Stimulated activated CD4-positive, alpha-beta T cell treated with anti-CD3 and anti-CD28 coated beads, Interleukin-4, amount 100 ng/mL, for 4 hours (primary cell): ENCODE results near the gene DDIT3.

Source experiments
- DNase-seq, 2 experiments: peaks; one replicate each; pipeline ENCODE4 v3.0.0-alpha.2; 2020

The DDIT3 gene

GRCh38 chr12:57546438-57547287 lies 26.3 kb upstream of the DDIT3 start, which contains the start of gene DCTN2:
Gene DCTN2, minus strand, starts transcription at chr12:57547192. Its CDS starts 129 bp downstream, at chr12:57547063.
- peak; percentile 84 to 94 for DNase-seq

GRCh38 chr12:57545809-57546437 lies 25.6 kb upstream of the DDIT3 start:
- DNase-seq, result no peak

GRCh38 chr12:57543581-57543980 lies 23.3 kb upstream of the DDIT3 start:
- DNase-seq, result no peak

GRCh38 chr12:57541717-57542116 lies 21.4 kb upstream of the DDIT3 start:
- no peak for DNase-seq

- DNase-seq, result no peak
Observed at GRCh38 chr12:57541001-57541400, 20.7 kb upstream of the DDIT3 start.

- no peak for DNase-seq
Observed at GRCh38 chr12:57539134-57539768, 18.9 kb upstream of the DDIT3 start.

- no peak for DNase-seq
Observed at GRCh38 chr12:57536597-57536942, 16.3 kb upstream of the DDIT3 start.

GRCh38 chr12:57535764-57536596 lies 15.7 kb upstream of the DDIT3 start:
- no peak for DNase-seq

- DNase-seq, result no peak
Observed at GRCh38 chr12:57534991-57535543, 14.8 kb upstream of the DDIT3 start.

GRCh38 chr12:57534250-57534649 lies 13.9 kb upstream of the DDIT3 start:
- DNase-seq, result no peak

GRCh38 chr12:57533108-57533507 lies 12.8 kb upstream of the DDIT3 start:
- no peak for DNase-seq

GRCh38 chr12:57531836-57532235 lies 11.5 kb upstream of the DDIT3 start:
- no peak for DNase-seq

GRCh38 chr12:57530396-57531142 lies 10.3 kb upstream of the DDIT3 start:
- DNase-seq, result no peak

GRCh38 chr12:57529831-57530230 lies 9.5 kb upstream of the DDIT3 start:
- no peak for DNase-seq

GRCh38 chr12:57528831-57529555 lies 8.7 kb upstream of the DDIT3 start:
- no peak for DNase-seq

- DNase-seq, result no peak
Observed at GRCh38 chr12:57528176-57528575, 7.9 kb upstream of the DDIT3 start.

- DNase-seq, result no peak
Observed at GRCh38 chr12:57527184-57527583, 6.9 kb upstream of the DDIT3 start.

GRCh38 chr12:57526477-57527126 lies 6.3 kb upstream of the DDIT3 start:
- no peak for DNase-seq

- DNase-seq, result no peak
Observed at GRCh38 chr12:57525615-57526383, 5.5 kb upstream of the DDIT3 start.
